H1 (cell line): Measurements from ENCODE around the gene NID1. TPM values are rescaled to one million over a fixed set of nuclear protein-coding genes. Genes with fewer than 3 reads are reported as not detected.

Experiments
- CTCF ChIA-PET: fragments of 300-600 bp; sonication (Branson Sonifier 250); formaldehyde crosslinking; loops from one replicate; lab custom pipeline; 2021; ENCODE audit not compliant: partially characterized antibody; lab: Charles Lee
- POLR2A ChIA-PET: fragments of 300-600 bp; sonication (Branson Sonifier 250); formaldehyde crosslinking; loops from one replicate; lab custom pipeline; 2021; ENCODE audit warnings: inconsistent platforms; ENCODE audit not compliant: partially characterized antibody; lab: Charles Lee
- DNase-seq, 2 experiments: peaks; one replicate each; pipeline versions ENCODE4 v3.0.0 to v3.0.0-alpha.2; 2010 to 2022; ENCODE audit warnings: low spot score in 2 of 2, low read depth in 1 of 2, mixed read lengths in 1 of 2
- FAIRE-seq: peaks from 2 replicates; lab custom pipeline; 2011; peaks lifted over from hg19 to GRCh38; lab: Jason Lieb, UNC
- H2AFZ ChIP-seq: 2 replicates; pipeline ENCODE4 v1.8.1; 2012; ENCODE audit warnings: low read length, inconsistent platforms
- H2AK5ac ChIP-seq: 2 replicates; pipeline ENCODE4 v1.6.1; 2013; ENCODE audit warnings: low read depth, low read length
- H2BK120ac ChIP-seq: replicated peaks from 2 replicates; pipeline ENCODE3; 2013; ENCODE audit warnings: low read depth, low read length, inconsistent platforms
- H2BK12ac ChIP-seq: 2 replicates; pipeline ENCODE4 v1.6.1; 2013; ENCODE audit warnings: low read depth, low read length
- H2BK15ac ChIP-seq: 2 replicates; pipeline ENCODE4 v1.6.1; 2013; ENCODE audit warnings: low read length
- H2BK20ac ChIP-seq: 2 replicates; pipeline ENCODE4 v1.6.1; 2013; ENCODE audit warnings: low read length
- H2BK5ac ChIP-seq: 2 replicates; pipeline ENCODE4 v1.6.1; 2013; ENCODE audit warnings: low read depth, low read length
- H3K14ac ChIP-seq: 2 replicates; pipeline ENCODE4 v1.6.1; 2013; ENCODE audit warnings: inconsistent platforms; ENCODE audit not compliant: insufficient read length
- H3K18ac ChIP-seq: 2 replicates; pipeline ENCODE4 v1.6.1; 2013; ENCODE audit warnings: low read length; ENCODE audit errors: extremely low read depth
- H3K23ac ChIP-seq: 2 replicates; pipeline ENCODE4 v1.6.1; 2013; ENCODE audit warnings: inconsistent platforms; ENCODE audit not compliant: insufficient read length
- H3K23me2 ChIP-seq: 2 replicates; pipeline ENCODE4 v1.6.1; 2013; ENCODE audit warnings: low read depth, low read length
- H3K27ac ChIP-seq: 2 replicates; pipeline ENCODE4 v1.6.1; 2011; ENCODE audit warnings: low read depth, low read length, inconsistent platforms
- H3K27me3 ChIP-seq, 4 experiments: replicated peaks in 1 of 4; 1 replicate in 1 of 4; 2 replicates in 3 of 4; pipeline versions ENCODE4 v1.6.1 to v1.8.1; 2011 to 2013; ENCODE audit warnings: low read length in 3 of 4, mild to moderate bottlenecking in 3 of 4, inconsistent platforms in 2 of 4, mixed read lengths in 2 of 4, moderate library complexity in 1 of 4; ENCODE audit not compliant: control insufficient read depth in 3 of 4, insufficient read depth in 3 of 4; ENCODE audit errors: extremely low read depth in 1 of 4
- H3K36me3 ChIP-seq, 4 experiments: 2 replicates each; pipeline versions ENCODE4 v1.6.1 to v1.8.1; 2011 to 2013; ENCODE audit warnings: mild to moderate bottlenecking in 4 of 4, low read length in 3 of 4, moderate library complexity in 2 of 4, control low read depth in 1 of 4, inconsistent platforms in 1 of 4; ENCODE audit not compliant: insufficient read depth in 4 of 4, control insufficient read depth in 2 of 4
- H3K4ac ChIP-seq: replicated peaks from 2 replicates; pipeline ENCODE3; 2013; ENCODE audit warnings: low read length, low read depth, mixed read lengths, inconsistent platforms; ENCODE audit not compliant: insufficient read length
- H3K4me1 ChIP-seq, 4 experiments: replicated peaks in 1 of 4; 1 replicate in 1 of 4; 2 replicates in 3 of 4; pipeline versions ENCODE4 v1.6.1 to v1.8.1; 2011 to 2013; ENCODE audit warnings: low read length in 3 of 4, inconsistent platforms in 2 of 4, mixed read lengths in 1 of 4; ENCODE audit not compliant: insufficient read depth in 4 of 4, control insufficient read depth in 3 of 4
- H3K4me2 ChIP-seq, 2 experiments: 2 replicates each; pipeline versions ENCODE4 v1.6.1 to v1.8.1; 2011 to 2013; ENCODE audit warnings: low read depth in 2 of 2, low read length in 2 of 2, control low read depth in 1 of 2, inconsistent platforms in 1 of 2, mild to moderate bottlenecking in 1 of 2; ENCODE audit not compliant: insufficient read depth in 1 of 2
- H3K4me3 ChIP-seq, 4 experiments: fragments of 200-600, 300-600 bp in 1 of 4; sonication (generic), shearing (Covaris generic), sonication (Bioruptor Twin) in 1 of 4; 2 replicates each; pipeline versions ENCODE4 v1.5.1 to v1.8.1; 2011 to 2016; ENCODE audit warnings: low read length in 4 of 4, low read depth in 3 of 4, control low read depth in 2 of 4, inconsistent platforms in 2 of 4, mild to moderate bottlenecking in 2 of 4, mixed read lengths in 1 of 4, moderate library complexity in 1 of 4; ENCODE audit not compliant: insufficient read depth in 2 of 4; ENCODE audit errors: extremely low read depth in 1 of 4
- H3K56ac ChIP-seq: replicated peaks from 2 replicates; pipeline ENCODE3; 2013; ENCODE audit warnings: low read depth, mild to moderate bottlenecking, mixed read lengths, low read length, inconsistent platforms; ENCODE audit not compliant: insufficient read length
- H3K79me1 ChIP-seq: 2 replicates; pipeline ENCODE4 v1.6.1; 2013; ENCODE audit warnings: low read depth, low read length, control low read depth
- H3K79me2 ChIP-seq, 2 experiments: 2 replicates each; pipeline versions ENCODE4 v1.6.1 to v1.8.1; 2012 to 2013; ENCODE audit warnings: low read length in 2 of 2, mild to moderate bottlenecking in 2 of 2, inconsistent platforms in 1 of 2; ENCODE audit not compliant: insufficient read depth in 2 of 2, control insufficient read depth in 1 of 2
- H3K9ac ChIP-seq, 4 experiments: replicated peaks in 1 of 4; 1 replicate in 1 of 4; 2 replicates in 3 of 4; pipeline versions ENCODE4 v1.6.1 to v1.8.1; 2011 to 2013; ENCODE audit warnings: low read depth in 3 of 4, low read length in 3 of 4, control low read depth in 2 of 4, mild to moderate bottlenecking in 2 of 4, moderate library complexity in 2 of 4, inconsistent platforms in 1 of 4; ENCODE audit errors: extremely low read depth in 1 of 4
- H3K9me3 ChIP-seq, 2 experiments: 2 replicates each; pipeline versions ENCODE4 v1.6.1 to v1.8.1; 2012 to 2013; ENCODE audit warnings: mild to moderate bottlenecking in 2 of 2, moderate library complexity in 2 of 2, control low read depth in 1 of 2, inconsistent platforms in 1 of 2, low read depth in 1 of 2, low read length in 1 of 2, mixed read lengths in 1 of 2; ENCODE audit not compliant: insufficient read depth in 2 of 2
- H4K20me1 ChIP-seq, 2 experiments: replicated peaks in 1 of 2; 2 replicates each; pipeline versions ENCODE3 to v1.8.1; 2011 to 2013; ENCODE audit warnings: inconsistent platforms in 2 of 2, low read length in 2 of 2, mild to moderate bottlenecking in 1 of 2; ENCODE audit not compliant: insufficient read depth in 2 of 2, control insufficient read depth in 1 of 2
- H4K5ac ChIP-seq: 2 replicates; pipeline ENCODE4 v1.6.1; 2013; ENCODE audit warnings: low read length, low read depth, mixed read lengths, inconsistent platforms; ENCODE audit not compliant: insufficient read length
- H4K8ac ChIP-seq: 2 replicates; pipeline ENCODE4 v1.8.0; 2013; ENCODE audit warnings: mild to moderate bottlenecking, moderate library complexity, low read length, inconsistent platforms; ENCODE audit not compliant: insufficient read depth; ENCODE audit errors: extremely low read depth
- H4K91ac ChIP-seq: replicated peaks from 2 replicates; pipeline ENCODE3; 2013; ENCODE audit warnings: low read length, mixed read lengths, inconsistent platforms; ENCODE audit not compliant: insufficient read length
- SP1 ChIP-seq: IDR thresholded peaks from 2 replicates; pipeline ENCODE4 v1.6.1; 2011; ENCODE audit warnings: low read depth, low read length
- TAF1 ChIP-seq: IDR thresholded peaks from 2 replicates; pipeline ENCODE4 v1.6.1; 2011; ENCODE audit warnings: mild to moderate bottlenecking, low read depth, low read length
- WGBS, 2 experiments: shearing (Covaris generic) in 1 of 2; methylation state at CpG; one replicate each; pipeline versions ENCODE4 v1.1.6 to v1.1.7; 2013 to 2015; ENCODE audit warnings: low lambda C conversion rate in 2 of 2, mixed read lengths in 2 of 2, inconsistent platforms in 1 of 2, low coverage in 1 of 2, missing lambda C conversion rate in 1 of 2; ENCODE audit not compliant: insufficient replicate concordance in 2 of 2, insufficient coverage in 1 of 2, insufficient read length in 1 of 2; ENCODE audit errors: extremely low coverage in 1 of 2, missing lambda C conversion rate in 1 of 2; 5-methylcytosine and 5-hydroxymethylcytosine counted together
- polyA plus RNA-seq, 7 experiments: library from polyadenylated mRNA; depleted of rRNA in 3 of 7; stranded (reverse) in 5 of 7; unstranded in 2 of 7; fragments of >200 nt in 5 of 7; fragments of 200-250 nt in 2 of 7; gene quantifications; 1 replicate in 5 of 7; 2 replicates in 1 of 7; 4 replicates in 1 of 7; pipeline versions ENCODE4 v1.2.1 to v1.2.3, GENCODE V29; 2011 to 2013; ENCODE audit warnings: missing spikeins in 2 of 7, mixed read lengths in 2 of 7
- total RNA-seq: library from RNA; stranded (reverse); fragmentation: NEBNext Ultra II Directional; extraction: Animal tissue kit (Norgen Biotek cat#: 25700); gene quantifications from 2 replicates; pipeline ENCODE4 v1.2.1, GENCODE V29; 2021

The NID1 gene
- total and polyA plus RNA-seq, 2 of the 8 experiments (the other 6 are each of a cell fraction or from before 2014, with no cell fraction given) = 20.9 to 25.4 TPM

DNA sequence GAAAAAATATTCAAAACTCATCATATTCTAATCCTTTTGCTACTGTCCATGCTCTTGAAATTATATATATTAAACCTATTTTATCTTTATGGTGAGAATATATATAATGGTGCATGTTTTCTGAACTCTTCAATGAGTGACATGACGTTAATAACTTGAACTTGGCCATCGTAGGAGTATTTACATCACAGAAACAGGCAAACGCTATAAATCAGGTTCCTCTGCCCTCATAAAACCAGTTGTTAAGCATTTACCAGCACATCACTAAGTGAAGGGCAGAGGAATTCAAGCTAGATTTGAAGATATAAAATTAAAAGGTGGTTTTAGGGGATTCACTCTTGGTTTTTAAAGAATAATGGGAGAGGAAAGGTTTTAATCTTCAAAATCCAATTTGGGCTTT is 20.5 kb downstream of the NID1 start:
- no peaks in the 10 kb centered on the region for H3K23me2 ChIP-seq
- no peak overlapping the region for H3K9ac ChIP-seq
- no peaks in the 10 kb centered on the region for H3K4me1 ChIP-seq
- H3K27me3 ChIP-seq = no peaks in the 10 kb centered on the region
- H2BK120ac ChIP-seq = no peak overlapping the region
- no peak overlapping the region for H2BK15ac ChIP-seq
- 96% methylated on average over 3 of the region's 3 CpGs; no CpG with 5 or more reads in 1 of the 2 experiments for WGBS, 2 experiments
- no peaks in the 10 kb centered on the region for H3K79me2 ChIP-seq
- no peak overlapping the region for H2BK5ac ChIP-seq
- H3K9me3 ChIP-seq = no peaks in the 10 kb centered on the region
- no peak overlapping the region for H2BK20ac ChIP-seq
- no peak overlapping the region for H3K4me2 ChIP-seq
- no peak overlapping the region for H2AFZ ChIP-seq
- DNase-seq = no peak
- FAIRE-seq = no peak
- no peaks in the 10 kb centered on the region; a peak in 1 of 8 replicates for H3K36me3 ChIP-seq
- ChIA-PET POLR2A (no interaction called here), CTCF (no interaction called here)
- H4K5ac ChIP-seq = no peak overlapping the region
- no peaks in the 10 kb centered on the region for H4K20me1 ChIP-seq
- no peak overlapping the region for H2BK12ac ChIP-seq
- H2AK5ac ChIP-seq = no peak overlapping the region
- H3K23ac ChIP-seq = no peak overlapping the region
- no peak overlapping the region for H4K91ac ChIP-seq
- no peak overlapping the region for H4K8ac ChIP-seq
- H3K18ac ChIP-seq = no peak overlapping the region
- no peak overlapping the region for H3K4ac ChIP-seq
- no peak overlapping the region for H3K4me3 ChIP-seq
- H3K14ac ChIP-seq = no peak overlapping the region
- no peak overlapping the region for H3K27ac ChIP-seq
- H3K79me1 ChIP-seq = no peaks in the 10 kb centered on the region
- H3K56ac ChIP-seq = no peak overlapping the region
- TF ChIP-seq TAF1 (no peak), SP1 (no peak)
